Nephron progenitor cell (in vitro differentiated cells): ENCODE measurements around the gene GALNT10.

ENCODE experiments used
- DNase-seq: peaks from one replicate; pipeline ENCODE4 v3.0.0; 2021
- H3K27ac Mint-ChIP-seq: 2 replicates; pipeline ENCODE4 v1.8.0; 2021; ENCODE audit warnings: mild to moderate bottlenecking, moderate library complexity, mixed read lengths
- H3K27me3 Mint-ChIP-seq: 2 replicates; pipeline ENCODE4 v1.8.0; 2021; ENCODE audit warnings: mild to moderate bottlenecking, low read depth, mixed read lengths; ENCODE audit not compliant: poor library complexity
- H3K36me3 Mint-ChIP-seq: 2 replicates; pipeline ENCODE4 v1.8.0; 2021; ENCODE audit warnings: low read depth, mixed read lengths
- H3K4me1 Mint-ChIP-seq: 2 replicates; pipeline ENCODE4 v1.8.0; 2021; ENCODE audit warnings: mixed read lengths
- H3K4me3 Mint-ChIP-seq: 2 replicates; pipeline ENCODE4 v1.8.0; 2021; ENCODE audit warnings: mild to moderate bottlenecking, moderate library complexity, mixed read lengths
- H3K9me3 Mint-ChIP-seq: 2 replicates; pipeline ENCODE4 v1.8.0; 2021; ENCODE audit warnings: mild to moderate bottlenecking, moderate library complexity, mixed read lengths
- CTCF ChIP-seq: fragments of 200-600 bp; sonication (generic); IDR thresholded peaks from 2 replicates; pipeline ENCODE4 v1.5.0; 2021; ENCODE audit warnings: antibody characterized with exemption

GALNT10 gene

GRCh38 chr5:154401355-154401754, 210.8 kb downstream of the GALNT10 start:
- H3K36me3 Mint-ChIP-seq: peaks cover 2% of the 10 kb centered on the region
- TF ChIP-seq CTCF: no peak
- H3K4me1 Mint-ChIP-seq: peaks cover 19% of the 10 kb centered on the region
- H3K4me3 Mint-ChIP-seq: no peak overlapping the region
- no peaks in the 10 kb centered on the region for H3K9me3 Mint-ChIP-seq
- no peak for DNase-seq
- peaks cover 7% of the 10 kb centered on the region for H3K27me3 Mint-ChIP-seq
- H3K27ac Mint-ChIP-seq: no peak overlapping the region

GRCh38 chr5:154401931-154402330, 211.4 kb downstream of the GALNT10 start:
- Mint-ChIP-seq H3K36me3 (no peaks in the 10 kb centered on the region), H3K4me1 (peaks cover 23% of the 10 kb centered on the region), H3K9me3 (no peaks in the 10 kb centered on the region), H3K4me3 (no peak overlapping the region), H3K27me3 (peaks cover 7% of the 10 kb centered on the region), H3K27ac (no peak overlapping the region)
- TF ChIP-seq CTCF: no peak
- DNase-seq: no peak

GRCh38 chr5:154402611-154403010, 212.1 kb downstream of the GALNT10 start:
- H3K27me3 Mint-ChIP-seq: peaks cover 7% of the 10 kb centered on the region
- H3K4me3 Mint-ChIP-seq: no peak overlapping the region
- DNase-seq: no peak
- no peak overlapping the region for H3K27ac Mint-ChIP-seq
- H3K4me1 Mint-ChIP-seq: peaks cover 30% of the 10 kb centered on the region
- no peak for TF ChIP-seq CTCF
- no peaks in the 10 kb centered on the region for H3K36me3 Mint-ChIP-seq
- H3K9me3 Mint-ChIP-seq: no peaks in the 10 kb centered on the region

GRCh38 chr5:154403234-154403633, 212.7 kb downstream of the GALNT10 start:
- no peak for TF ChIP-seq CTCF
- H3K27me3 Mint-ChIP-seq: peaks cover 7% of the 10 kb centered on the region
- H3K36me3 Mint-ChIP-seq: no peaks in the 10 kb centered on the region
- no peaks in the 10 kb centered on the region for H3K9me3 Mint-ChIP-seq
- no peak for DNase-seq
- peaks cover 36% of the 10 kb centered on the region for H3K4me1 Mint-ChIP-seq
- H3K27ac Mint-ChIP-seq: no peak overlapping the region
- H3K4me3 Mint-ChIP-seq: no peak overlapping the region

- Mint-ChIP-seq H3K27ac (no peak overlapping the region), H3K36me3 (no peaks in the 10 kb centered on the region), H3K27me3 (peaks cover 7% of the 10 kb centered on the region), H3K9me3 (no peaks in the 10 kb centered on the region), H3K4me3 (peak overlapping the region; percentile 69), H3K4me1 (peaks cover 43% of the 10 kb centered on the region)
- no peak for DNase-seq
- no peak for TF ChIP-seq CTCF
Measured at GRCh38 chr5:154403776-154404387, 213.3 kb downstream of the GALNT10 start.

- Mint-ChIP-seq H3K27me3 (peaks cover 7% of the 10 kb centered on the region), H3K27ac (no peak overlapping the region), H3K9me3 (no peaks in the 10 kb centered on the region), H3K36me3 (peaks cover 4% of the 10 kb centered on the region), H3K4me1 (peaks cover 48% of the 10 kb centered on the region), H3K4me3 (peak overlapping the region; percentile 69)
- DNase-seq: peak; percentile 88
- peak; percentile 86 for TF ChIP-seq CTCF
Measured at GRCh38 chr5:154405078-154405792, 214.7 kb downstream of the GALNT10 start.
